ENCODE measurements around the gene PAPPA2.
"Not testable (repeated sequence)": the region's sequence is repeated elsewhere in the genome, so short reads cannot be mapped to it uniquely, and the experiment has no call there.

- not testable (repeated sequence) for TF ChIP-seq CTCF, POLR2A (IDR thresholded peaks at IDR 0.05)
Observed at GRCh38 chr1:176756817-176757216, 293.8 kb downstream of the PAPPA2 start.

Measured in transverse colon (tissue), 3 donors.